ENCODE results near the gene SEC61A1. TPM values are rescaled to one million over a fixed set of nuclear protein-coding genes. Genes with fewer than 3 reads are reported as not detected.

Gene SEC61A1
- total RNA-seq, 1 experiment from 2014 or later, result 189 TPM

- Histone ChIP-seq H3K4me1 (replicated peaks; ENCODE audit: insufficient read depth) (peaks cover 20% of the 10 kb centered on the region), H3K9me2 (ENCODE audit: insufficient read depth) (no peaks in the 10 kb centered on the region), H3K27me3 (ENCODE audit: insufficient read depth, low read depth) (no peaks in the 10 kb centered on the region), H3K27ac (no peak overlapping the region), H3K4me2 (no peak overlapping the region), H3F3A (ENCODE audit: insufficient read depth, low read depth) (peaks cover 19% of the 10 kb centered on the region; the same call in 1 of the 2 replicates), H3K36me3 (ENCODE audit: low read depth) (peaks cover 67% of the 10 kb centered on the region), H3K4me3 (no peak overlapping the region), H4K20me1 (ENCODE audit: insufficient read depth) (peaks cover 56% of the 10 kb centered on the region), H3K79me2 (ENCODE audit: low read depth) (peaks cover 58% of the 10 kb centered on the region), H3K9me3 (ENCODE audit: insufficient read depth, low read depth) (no peaks in the 10 kb centered on the region), H2AFZ (no peak overlapping the region)
- POLR2A ChIA-PET (ENCODE audit: unreplicated experiment), result interaction anchor here (0.6 kb wide), 1 partner anchor 1066 kb away, joined by 6 read pairs; no protein-coding TSS in a partner anchor
- intact Hi-C loops (cut with micrococcal nuclease; ENCODE audit: unreplicated experiment), result loop anchor here (10.0 kb wide), 1 partner anchor 261 kb away; no protein-coding TSS in a partner anchor
- no TSS peak for BruUV-seq (replicated peaks)
- TF ChIP-seq EZH2 (IDR thresholded peaks at IDR 0.05; ENCODE audit: low read depth) (no peak), CTCF (conservative IDR thresholded peaks at IDR 0.05) (no peak)
- DNase-seq, result no peak
- CTCF ChIA-PET, result interaction anchor here (0.7 kb wide), 1 partner anchor 357 kb away, joined by 3 read pairs; no protein-coding TSS in a partner anchor
These were observed 4.0 kb downstream of the SEC61A1 start for GRCh38 chr3:128056258-128056657.

- H3K4me3 ChIP-seq, result no peak overlapping the region
- BruUV-seq (replicated peaks), result no TSS peak
- H3K4me1 ChIP-seq (replicated peaks; ENCODE audit: insufficient read depth), result no peaks in the 10 kb centered on the region
- peaks cover 67% of the 10 kb centered on the region for H3K36me3 ChIP-seq (ENCODE audit: low read depth)
- ChIA-PET POLR2A (ENCODE audit: unreplicated experiment) (no interaction called here), CTCF (no interaction called here)
- peaks cover 35% of the 10 kb centered on the region for H3F3A ChIP-seq (ENCODE audit: insufficient read depth, low read depth)
- H3K9me2 ChIP-seq (ENCODE audit: insufficient read depth), result no peaks in the 10 kb centered on the region
- H2AFZ ChIP-seq, result no peak overlapping the region
- no peak for DNase-seq
- intact Hi-C loops (cut with micrococcal nuclease; ENCODE audit: unreplicated experiment), result no loop called here
- no peak for TF ChIP-seq CTCF (conservative IDR thresholded peaks at IDR 0.05)
- no peak for TF ChIP-seq EZH2 (IDR thresholded peaks at IDR 0.05; ENCODE audit: low read depth)
- no peak overlapping the region for H3K27ac ChIP-seq
- no peaks in the 10 kb centered on the region for H3K27me3 ChIP-seq (ENCODE audit: insufficient read depth, low read depth)
- H3K9me3 ChIP-seq (ENCODE audit: insufficient read depth, low read depth), result no peaks in the 10 kb centered on the region
- H3K79me2 ChIP-seq (ENCODE audit: low read depth), result peaks cover 19% of the 10 kb centered on the region
- peaks cover 64% of the 10 kb centered on the region for H4K20me1 ChIP-seq (ENCODE audit: insufficient read depth)
- no peak overlapping the region for H3K4me2 ChIP-seq
These were observed 8.5 kb downstream of the SEC61A1 start for GRCh38 chr3:128060473-128061381.

GRCh38 chr3:128062033-128062745, 10.0 kb downstream of the SEC61A1 start:
- Histone ChIP-seq H3K9me3 (ENCODE audit: insufficient read depth, low read depth) (no peaks in the 10 kb centered on the region), H3K36me3 (ENCODE audit: low read depth) (peaks cover 62% of the 10 kb centered on the region), H3K4me1 (replicated peaks; ENCODE audit: insufficient read depth) (no peaks in the 10 kb centered on the region), H3F3A (ENCODE audit: insufficient read depth, low read depth) (peaks cover 45% of the 10 kb centered on the region), H3K27ac (no peak overlapping the region), H2AFZ (no peak overlapping the region), H3K4me3 (no peak overlapping the region), H4K20me1 (ENCODE audit: insufficient read depth) (peaks cover 60% of the 10 kb centered on the region), H3K4me2 (no peak overlapping the region), H3K79me2 (ENCODE audit: low read depth) (peaks cover 9% of the 10 kb centered on the region), H3K27me3 (ENCODE audit: insufficient read depth, low read depth) (no peaks in the 10 kb centered on the region), H3K9me2 (ENCODE audit: insufficient read depth) (no peaks in the 10 kb centered on the region)
- ChIA-PET CTCF (no interaction called here), POLR2A (ENCODE audit: unreplicated experiment) (no interaction called here)
- BruUV-seq (replicated peaks), result no TSS peak
- no peak for DNase-seq
- intact Hi-C loops (cut with micrococcal nuclease; ENCODE audit: unreplicated experiment), result no loop called here
- no peak for TF ChIP-seq EZH2 (IDR thresholded peaks at IDR 0.05; ENCODE audit: low read depth)
- no peak for TF ChIP-seq CTCF (conservative IDR thresholded peaks at IDR 0.05)
